ENCODE data around the gene FUOM. TPM values are rescaled to one million over a fixed set of nuclear protein-coding genes. Genes with fewer than 3 reads are reported as not detected.

FUOM gene
- polyA plus RNA-seq, 3 donors = 29.8 to 56.8 (median 39.0) TPM

- Mint-ChIP-seq H3K4me3 (no peak overlapping the region), H3K4me1 (peaks cover 15% of the 10 kb centered on the region), H3K27ac (peak overlapping the region in 2 of 7 donors; percentile 35 to 58), H3K36me3 (peaks cover 40 to 47% of the 10 kb centered on the region in 2 donors), H3K9me3 (peaks cover 0 to 3% (median 0%) of the 10 kb centered on the region in 7 donors), H3K27me3 (ENCODE audit: low read depth in 3 of 3) (peaks cover 0 to 3% (median 2%) of the 10 kb centered on the region in 3 donors)
- Histone ChIP-seq H3K9ac (ENCODE audit: insufficient read depth, low read length, poor library complexity, severe bottlenecking) (no peak overlapping the region), H3K79me2 (ENCODE audit: insufficient read depth, low read length) (peaks cover 23% of the 10 kb centered on the region), H3K27me3 (ENCODE audit: control insufficient read depth in 2 of 2, insufficient read depth in 2 of 2, low read length in 2 of 2) (no peaks in the 10 kb centered on the region), H3K4me1 (ENCODE audit: control insufficient read depth in 1 of 2, insufficient read depth in 2 of 2, low read length in 2 of 2) (peaks cover 15 to 17% of the 10 kb centered on the region in 2 donors), H3K4me2 (replicated peaks; ENCODE audit: extremely low read depth, low read length, poor library complexity, severe bottlenecking) (no peak overlapping the region), H3K4me3 (replicated peaks in 1 of 3; ENCODE audit: low read depth in 2 of 3, low read length in 3 of 3) (no peak overlapping the region), H4K20me1 (ENCODE audit: insufficient read depth, low read length) (no peaks in the 10 kb centered on the region), H3K27ac (ENCODE audit: low read depth in 1 of 2, low read length in 2 of 2) (no peak overlapping the region), H2AFZ (ENCODE audit: insufficient read depth, low read depth, low read length, poor library complexity, severe bottlenecking) (no peak overlapping the region), H3K36me3 (replicated peaks in 1 of 2; ENCODE audit: control insufficient read depth in 1 of 2, insufficient read depth in 2 of 2, low read length in 2 of 2) (peaks cover 27 to 53% of the 10 kb centered on the region in 2 donors), H3K9me3 (replicated peaks in 1 of 2; ENCODE audit: control insufficient read depth in 1 of 2, insufficient read depth in 1 of 2, low read length in 2 of 2) (no peaks in the 10 kb centered on the region)
- WGBS (ENCODE audit: insufficient coverage) = 99% methylated on average over 14 of the region's 19 CpGs
- intact Hi-C loops (cut with micrococcal nuclease) = no loop called here
- TF ChIP-seq, protein P1, sequence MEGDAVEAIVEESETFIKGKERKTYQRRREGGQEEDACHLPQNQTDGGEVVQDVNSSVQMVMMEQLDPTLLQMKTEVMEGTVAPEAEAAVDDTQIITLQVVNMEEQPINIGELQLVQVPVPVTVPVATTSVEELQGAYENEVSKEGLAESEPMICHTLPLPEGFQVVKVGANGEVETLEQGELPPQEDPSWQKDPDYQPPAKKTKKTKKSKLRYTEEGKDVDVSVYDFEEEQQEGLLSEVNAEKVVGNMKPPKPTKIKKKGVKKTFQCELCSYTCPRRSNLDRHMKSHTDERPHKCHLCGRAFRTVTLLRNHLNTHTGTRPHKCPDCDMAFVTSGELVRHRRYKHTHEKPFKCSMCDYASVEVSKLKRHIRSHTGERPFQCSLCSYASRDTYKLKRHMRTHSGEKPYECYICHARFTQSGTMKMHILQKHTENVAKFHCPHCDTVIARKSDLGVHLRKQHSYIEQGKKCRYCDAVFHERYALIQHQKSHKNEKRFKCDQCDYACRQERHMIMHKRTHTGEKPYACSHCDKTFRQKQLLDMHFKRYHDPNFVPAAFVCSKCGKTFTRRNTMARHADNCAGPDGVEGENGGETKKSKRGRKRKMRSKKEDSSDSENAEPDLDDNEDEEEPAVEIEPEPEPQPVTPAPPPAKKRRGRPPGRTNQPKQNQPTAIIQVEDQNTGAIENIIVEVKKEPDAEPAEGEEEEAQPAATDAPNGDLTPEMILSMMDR (IDR thresholded peaks at IDR 0.05) = no peak
- DNase-seq = no peak
These were observed 38.3 kb upstream of the FUOM start for GRCh38 chr10:133396035-133396624.

DNA sequence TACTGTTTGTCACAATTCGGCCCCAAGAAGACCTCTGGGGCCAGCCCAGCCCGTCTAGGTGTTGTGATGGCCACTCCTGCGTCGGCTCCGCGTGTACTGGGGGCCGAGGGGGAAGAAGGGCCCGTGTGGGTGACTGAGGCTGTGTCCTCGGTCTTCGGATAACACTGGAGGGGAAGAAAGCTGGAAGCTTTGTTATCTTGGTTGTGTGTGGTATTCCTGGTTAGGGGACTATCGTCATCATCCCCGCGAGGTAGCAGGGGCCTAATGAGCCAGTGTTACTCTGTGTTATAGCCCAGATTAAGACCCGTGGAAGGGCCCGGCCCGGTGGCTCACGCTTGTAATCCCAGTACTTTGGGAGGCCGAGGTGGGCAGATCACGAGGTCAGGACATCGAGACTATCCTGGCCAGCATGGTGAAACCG lies 37.0 kb upstream of the FUOM start:
- Histone ChIP-seq H3K27ac (ENCODE audit: low read depth in 1 of 2, low read length in 2 of 2) (peak overlapping the region; percentile 72 to 90), H3K4me1 (ENCODE audit: control insufficient read depth in 1 of 2, insufficient read depth in 2 of 2, low read length in 2 of 2) (peaks cover 20 to 24% of the 10 kb centered on the region in 2 donors), H3K4me3 (replicated peaks in 1 of 3; ENCODE audit: low read depth in 2 of 3, low read length in 3 of 3) (peak overlapping the region; percentile 75 to 92 (median 82)), H3K79me2 (ENCODE audit: insufficient read depth, low read length) (peaks cover 23% of the 10 kb centered on the region), H3K4me2 (replicated peaks; ENCODE audit: extremely low read depth, low read length, poor library complexity, severe bottlenecking) (peak overlapping the region; percentile 98), H4K20me1 (ENCODE audit: insufficient read depth, low read length) (no peaks in the 10 kb centered on the region), H3K9me3 (replicated peaks in 1 of 2; ENCODE audit: control insufficient read depth in 1 of 2, insufficient read depth in 1 of 2, low read length in 2 of 2) (no peaks in the 10 kb centered on the region), H2AFZ (ENCODE audit: insufficient read depth, low read depth, low read length, poor library complexity, severe bottlenecking) (peak overlapping the region; percentile 96), H3K9ac (ENCODE audit: insufficient read depth, low read length, poor library complexity, severe bottlenecking) (peak overlapping the region; percentile 81), H3K36me3 (replicated peaks in 1 of 2; ENCODE audit: control insufficient read depth in 1 of 2, insufficient read depth in 2 of 2, low read length in 2 of 2) (peaks cover 27 to 39% of the 10 kb centered on the region in 2 donors), H3K27me3 (ENCODE audit: control insufficient read depth in 2 of 2, insufficient read depth in 2 of 2, low read length in 2 of 2) (no peaks in the 10 kb centered on the region)
- Mint-ChIP-seq H3K4me1 (peaks cover 22% of the 10 kb centered on the region), H3K9me3 (peaks cover 0 to 3% (median 0%) of the 10 kb centered on the region in 7 donors), H3K4me3 (peak overlapping the region; percentile 84 to 94), H3K36me3 (peaks cover 36 to 40% of the 10 kb centered on the region in 2 donors), H3K27me3 (ENCODE audit: low read depth in 3 of 3) (peaks cover 0 to 3% (median 2%) of the 10 kb centered on the region in 3 donors), H3K27ac (peak overlapping the region; percentile 73 to 92 (median 87))
- DNase-seq = no peak
- intact Hi-C loops (cut with micrococcal nuclease) = no loop called here
- 56% methylated on average over 17 of the region's 21 CpGs for WGBS (ENCODE audit: insufficient coverage)
- TF ChIP-seq, protein P1 (IDR thresholded peaks at IDR 0.05) = no peak
